ENCODE measurements around the gene LMOD1.

DNA sequence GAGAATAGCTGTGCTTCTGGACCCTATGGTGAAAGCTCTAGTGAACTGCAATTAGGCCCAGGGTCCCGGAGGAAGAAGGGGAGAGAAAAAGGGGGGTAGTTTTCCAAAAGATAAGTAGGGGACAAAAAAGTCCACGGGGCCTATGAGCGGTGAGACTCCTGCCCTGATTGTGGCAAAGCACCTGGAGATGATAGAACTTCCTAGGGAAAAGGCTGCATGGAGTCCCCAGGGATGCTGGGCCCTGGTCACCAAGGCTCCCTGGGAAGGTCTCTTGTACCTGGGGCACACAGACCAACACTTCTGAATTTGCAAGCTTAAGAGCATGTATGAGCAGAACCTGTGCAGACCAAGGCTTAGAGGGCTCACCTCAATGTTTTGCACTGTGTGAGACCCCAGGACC is 63.1 kb downstream of the LMOD1 start:
- TF ChIP-seq POLR2A (IDR thresholded peaks at IDR 0.05) (no peak), EP300 (IDR thresholded peaks at IDR 0.05) (no peak)
- TF ChIP-seq, protein P1, sequence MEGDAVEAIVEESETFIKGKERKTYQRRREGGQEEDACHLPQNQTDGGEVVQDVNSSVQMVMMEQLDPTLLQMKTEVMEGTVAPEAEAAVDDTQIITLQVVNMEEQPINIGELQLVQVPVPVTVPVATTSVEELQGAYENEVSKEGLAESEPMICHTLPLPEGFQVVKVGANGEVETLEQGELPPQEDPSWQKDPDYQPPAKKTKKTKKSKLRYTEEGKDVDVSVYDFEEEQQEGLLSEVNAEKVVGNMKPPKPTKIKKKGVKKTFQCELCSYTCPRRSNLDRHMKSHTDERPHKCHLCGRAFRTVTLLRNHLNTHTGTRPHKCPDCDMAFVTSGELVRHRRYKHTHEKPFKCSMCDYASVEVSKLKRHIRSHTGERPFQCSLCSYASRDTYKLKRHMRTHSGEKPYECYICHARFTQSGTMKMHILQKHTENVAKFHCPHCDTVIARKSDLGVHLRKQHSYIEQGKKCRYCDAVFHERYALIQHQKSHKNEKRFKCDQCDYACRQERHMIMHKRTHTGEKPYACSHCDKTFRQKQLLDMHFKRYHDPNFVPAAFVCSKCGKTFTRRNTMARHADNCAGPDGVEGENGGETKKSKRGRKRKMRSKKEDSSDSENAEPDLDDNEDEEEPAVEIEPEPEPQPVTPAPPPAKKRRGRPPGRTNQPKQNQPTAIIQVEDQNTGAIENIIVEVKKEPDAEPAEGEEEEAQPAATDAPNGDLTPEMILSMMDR (IDR thresholded peaks at IDR 0.05), result no peak
